GM12878 (cell line): ENCODE measurements around the gene SSC4D.

Experiments
- BMI1 ChIP-seq: fragments of 450-650 bp; IDR thresholded peaks from 2 replicates; pipeline ENCODE4 v1.6.1; 2016; ENCODE audit warnings: mild to moderate bottlenecking, moderate library complexity, borderline replicate concordance
- CTCF ChIP-seq, 3 experiments: IDR thresholded peaks in 2 of 3; conservative IDR thresholded peaks in 1 of 3; 2 replicates each; pipeline ENCODE4 v1.5.1; 2011; ENCODE audit warnings: low read depth in 3 of 3, low read length in 3 of 3, mild to moderate bottlenecking in 3 of 3, control low read depth in 2 of 3, moderate library complexity in 2 of 3, inconsistent platforms in 1 of 3, mixed read lengths in 1 of 3; ENCODE audit not compliant: control insufficient read depth in 2 of 3, insufficient read depth in 1 of 3; ENCODE audit errors: extremely low read depth in 1 of 3

GRCh38 chr7:76356115-76356514 lies 53.4 kb downstream of the SSC4D start:
- TF ChIP-seq CTCF (IDR thresholded peaks at IDR 0.05 in 2 of 3, conservative IDR thresholded peaks at IDR 0.05 in 1 of 3; ENCODE audit: control insufficient read depth in 2 of 3, extremely low read depth in 1 of 3, insufficient read depth in 1 of 3, low read depth in 3 of 3, low read length in 3 of 3) = no peak
- TF ChIP-seq BMI1 = no peak
